Stimulated activated CD4-positive, alpha-beta T cell treated with anti-CD3 and anti-CD28 coated beads, Interleukin-2, amount 100 ng/mL, for 48 hours (primary cell): ENCODE data around the gene GPLD1.

ENCODE experiments used
- DNase-seq, 2 donors: peaks; one replicate each; pipeline ENCODE4 v3.0.0-alpha.2; 2020

Gene GPLD1

DNA sequence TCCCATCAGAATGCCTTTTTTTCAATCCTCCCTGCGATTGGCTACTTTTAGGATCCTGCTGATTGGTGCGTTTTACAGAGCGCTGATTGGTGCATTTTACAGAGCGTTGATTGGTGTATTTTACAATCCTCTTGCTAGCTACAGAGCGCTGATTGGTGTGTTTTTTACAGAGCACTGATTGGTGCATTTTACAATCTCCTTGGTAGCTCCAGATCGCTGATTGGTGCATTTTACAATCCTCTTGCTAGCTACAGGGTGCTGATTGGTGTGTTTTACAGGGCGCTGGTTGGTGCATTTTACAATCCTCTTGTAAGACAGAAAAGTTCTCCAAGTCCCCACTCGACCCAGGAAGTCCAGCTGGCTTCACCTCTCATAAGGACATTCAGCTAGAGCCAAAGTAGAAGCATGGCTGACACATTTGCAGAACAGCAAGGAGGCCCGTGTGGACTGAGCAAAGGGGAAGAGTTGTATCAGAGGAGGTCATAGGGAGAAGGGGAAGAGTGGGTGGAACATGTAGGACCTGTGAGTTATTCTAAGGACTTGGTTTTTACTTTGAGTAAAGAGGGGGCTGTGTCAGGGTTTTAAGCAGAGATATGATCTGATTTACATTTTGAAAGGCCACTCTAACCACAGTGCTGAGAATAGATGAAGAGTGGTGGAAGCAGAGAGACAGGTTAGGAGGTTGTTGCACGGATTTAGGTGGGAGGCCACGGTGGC lies 8.0 kb upstream of the GPLD1 start:
- no peak for DNase-seq

DNA sequence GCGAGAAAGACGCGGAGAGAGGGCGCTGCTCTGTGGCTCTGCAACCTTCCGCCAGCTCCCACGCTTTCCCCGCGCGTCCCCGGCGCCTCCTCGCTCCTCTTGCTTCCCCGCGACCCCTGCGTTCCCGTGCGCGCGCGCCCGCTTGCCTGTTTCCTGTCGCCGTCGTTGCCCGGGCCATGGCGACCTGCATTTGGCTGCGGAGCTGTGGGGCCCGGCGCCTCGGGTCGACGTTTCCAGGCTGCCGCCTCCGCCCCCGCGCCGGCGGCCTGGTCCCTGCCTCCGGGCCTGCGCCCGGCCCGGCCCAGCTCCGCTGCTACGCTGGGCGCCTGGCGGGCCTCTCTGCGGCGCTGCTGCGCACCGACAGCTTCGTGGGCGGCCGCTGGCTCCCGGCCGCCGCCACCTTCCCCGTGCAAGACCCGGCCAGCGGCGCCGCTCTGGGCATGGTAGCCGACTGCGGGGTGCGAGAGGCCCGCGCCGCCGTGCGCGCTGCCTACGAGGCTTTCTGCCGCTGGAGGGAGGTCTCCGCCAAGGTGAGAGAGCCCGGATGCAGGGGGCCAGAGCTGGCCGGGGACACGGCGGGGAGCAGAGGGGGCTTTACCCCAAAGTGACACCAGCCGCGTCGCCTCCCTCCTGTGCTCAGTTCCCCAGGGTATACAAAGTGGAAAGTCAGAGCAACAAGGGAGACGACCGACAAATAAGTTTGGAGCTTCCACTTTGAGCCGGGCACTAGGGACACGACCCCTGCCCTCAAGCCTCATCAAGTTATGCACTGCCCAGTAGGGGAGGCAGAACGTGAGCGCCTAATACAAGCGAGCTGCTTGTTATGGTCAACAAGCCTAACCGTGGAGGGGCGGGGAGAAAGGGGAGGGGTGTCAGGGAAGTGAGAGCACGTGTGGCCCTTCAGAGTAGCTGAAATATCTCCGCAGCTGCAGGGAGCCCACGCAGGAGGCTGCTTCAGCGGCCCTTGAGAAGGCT lies 5.7 kb upstream of the GPLD1 start, which contains the start of gene ALDH5A1:
Gene ALDH5A1 (plus strand): TSS at position 149 of the 975 bp plus-strand sequence. CDS start 28 bp downstream, at position 177.
- peak; percentile 69 to 70 for DNase-seq

DNA sequence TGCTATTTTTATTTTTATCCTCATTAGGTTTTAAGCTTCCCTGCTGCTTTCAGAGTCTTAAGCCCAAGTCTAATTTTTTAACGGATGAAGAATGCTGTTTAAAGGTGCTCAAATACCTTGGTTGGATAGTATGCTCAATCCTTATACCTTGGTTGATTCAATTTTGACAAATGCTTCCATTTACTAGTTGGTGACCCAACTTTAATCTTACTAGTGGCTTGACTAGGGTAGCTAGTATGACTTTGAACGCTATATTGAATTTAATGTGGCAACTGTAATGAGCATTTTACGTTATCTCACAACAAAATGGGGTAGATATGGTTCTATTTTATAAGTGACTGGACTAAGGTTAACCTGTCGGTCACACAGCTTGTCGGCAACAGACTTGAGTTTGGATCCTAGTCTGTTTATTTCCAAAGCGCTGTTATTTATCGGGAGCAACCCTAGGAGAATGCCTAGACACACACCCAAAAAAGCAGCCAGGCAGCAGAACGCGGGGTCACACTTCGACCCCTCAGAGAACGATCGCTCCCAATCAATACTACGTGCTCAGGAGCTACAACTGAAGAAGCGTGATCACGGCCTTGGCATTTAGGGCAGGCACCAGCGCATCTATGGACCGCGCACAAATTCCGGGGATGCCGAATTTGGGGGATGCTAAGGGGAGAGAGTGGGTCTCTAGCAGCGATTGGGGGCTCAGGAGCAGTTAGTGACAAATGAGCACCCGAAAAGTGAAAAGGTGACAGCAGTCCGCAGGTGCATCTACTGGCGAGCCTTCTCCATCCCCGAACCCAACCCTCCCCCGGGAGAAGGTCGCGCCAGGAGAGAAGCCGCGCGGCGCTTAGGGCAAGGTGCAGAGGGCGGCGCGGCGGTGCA lies 4.8 kb upstream of the GPLD1 start:
- peak in 1 of 2 donors; percentile 5 for DNase-seq

DNA sequence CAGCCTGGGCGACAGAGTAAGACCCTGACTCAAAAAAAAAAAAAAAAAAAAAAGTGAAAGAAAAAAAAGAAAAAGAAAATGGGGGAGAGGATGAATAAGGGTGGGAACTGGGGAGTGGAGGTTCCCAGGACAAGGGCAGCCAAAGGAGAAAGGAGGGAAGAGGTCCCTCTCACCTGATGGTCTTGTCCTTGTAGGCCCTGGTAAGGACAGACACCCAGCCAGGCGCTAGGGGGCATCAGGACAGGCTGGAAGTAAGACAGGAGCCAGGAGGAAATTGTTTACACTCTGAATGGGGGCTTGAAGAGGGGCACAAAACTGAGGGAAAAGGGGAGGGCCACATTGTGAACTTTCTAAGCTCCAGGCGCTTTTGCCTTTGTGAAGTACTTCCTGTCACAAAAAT lies 3.1 kb upstream of the GPLD1 start:
- no peak for DNase-seq

DNA sequence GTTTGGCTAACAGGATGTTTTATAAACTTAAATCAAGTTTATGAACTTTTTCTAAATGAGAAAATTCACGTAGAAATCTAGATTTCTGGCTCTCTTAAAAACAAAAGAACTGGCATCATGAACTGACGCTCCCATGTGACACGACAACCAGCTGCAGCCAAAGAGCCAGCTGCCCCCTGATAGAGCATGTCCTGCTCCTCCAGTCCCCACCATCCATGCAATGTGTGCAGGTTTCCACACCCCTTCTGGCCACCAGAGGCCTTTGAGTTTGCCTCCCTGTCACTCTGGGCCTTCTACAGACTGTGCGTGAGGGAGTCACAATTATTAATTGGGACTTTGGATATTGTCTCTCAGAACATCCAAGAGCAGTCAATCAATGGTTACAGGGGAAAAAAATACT lies 1.6 kb upstream of the GPLD1 start:
- no peak for DNase-seq

DNA sequence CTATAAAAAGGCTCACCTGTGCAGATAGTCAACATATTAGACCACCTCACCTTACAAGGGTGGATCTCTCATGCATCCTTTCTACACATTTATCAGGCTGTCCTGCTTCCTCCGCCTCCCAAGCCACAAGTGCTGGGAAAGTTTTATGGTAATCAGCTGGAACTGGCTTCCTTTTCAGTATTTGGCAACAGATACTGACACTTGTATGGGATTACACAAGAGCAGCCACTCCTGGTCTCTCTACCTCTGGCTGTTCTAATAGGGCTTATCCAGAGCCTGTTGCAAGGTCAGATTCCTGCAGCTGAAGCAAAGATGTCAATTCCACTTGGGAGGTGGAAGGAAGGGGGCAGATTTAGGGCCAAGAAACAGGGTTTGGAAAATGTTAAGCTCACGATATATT lies 503 bp upstream of the GPLD1 start:
- no peak for DNase-seq

DNA sequence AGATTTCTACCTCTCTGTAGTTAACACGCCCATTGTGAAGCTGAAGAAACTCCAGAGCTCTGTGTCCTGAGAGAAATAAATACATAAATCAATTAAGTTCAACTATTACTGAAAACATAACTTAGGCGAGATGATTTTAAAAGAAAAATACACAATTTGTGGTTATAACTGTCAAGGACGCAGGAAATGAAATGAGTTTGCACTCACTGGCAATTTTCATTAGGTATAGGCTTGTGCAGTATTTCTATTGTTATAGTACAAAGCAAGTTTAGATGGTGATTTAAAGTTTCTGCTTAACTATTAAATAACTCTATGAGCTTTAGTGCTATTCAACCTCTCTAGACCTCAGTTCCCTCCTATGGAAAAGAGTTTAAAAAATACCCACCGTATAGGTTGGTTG lies 3.3 kb downstream of the GPLD1 start:
- DNase-seq, result no peak

DNA sequence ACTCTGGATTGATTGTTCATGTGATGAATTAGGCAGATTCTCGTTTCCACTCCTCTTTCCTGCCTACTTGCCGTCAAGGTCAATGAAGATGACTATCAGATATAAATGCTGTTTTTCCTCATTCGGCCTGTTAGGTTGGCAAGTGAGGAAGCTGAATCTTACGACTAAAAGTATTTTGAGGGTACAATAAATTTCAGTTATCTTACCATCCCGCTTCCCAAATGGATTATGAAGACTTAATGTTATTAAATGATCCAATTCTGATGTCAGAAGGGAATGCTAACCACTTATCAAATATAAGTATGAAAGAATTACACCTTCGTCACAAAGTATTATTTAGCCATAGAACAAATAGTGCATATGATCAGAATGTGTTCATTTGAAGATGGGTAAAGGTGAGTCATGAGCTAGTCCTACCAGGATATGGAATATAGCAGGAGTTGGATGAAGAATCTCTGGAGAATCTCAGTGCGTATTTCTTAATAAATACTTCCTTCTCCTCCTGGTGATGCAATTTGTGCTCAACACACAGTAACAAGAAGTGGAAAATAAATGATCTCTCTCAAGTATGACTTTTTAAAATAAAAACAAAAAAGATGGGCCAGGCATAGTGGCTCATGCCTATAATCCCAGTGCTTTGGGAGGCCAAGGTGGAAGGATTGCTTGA lies 4.6 kb downstream of the GPLD1 start:
- no peak for DNase-seq

DNA sequence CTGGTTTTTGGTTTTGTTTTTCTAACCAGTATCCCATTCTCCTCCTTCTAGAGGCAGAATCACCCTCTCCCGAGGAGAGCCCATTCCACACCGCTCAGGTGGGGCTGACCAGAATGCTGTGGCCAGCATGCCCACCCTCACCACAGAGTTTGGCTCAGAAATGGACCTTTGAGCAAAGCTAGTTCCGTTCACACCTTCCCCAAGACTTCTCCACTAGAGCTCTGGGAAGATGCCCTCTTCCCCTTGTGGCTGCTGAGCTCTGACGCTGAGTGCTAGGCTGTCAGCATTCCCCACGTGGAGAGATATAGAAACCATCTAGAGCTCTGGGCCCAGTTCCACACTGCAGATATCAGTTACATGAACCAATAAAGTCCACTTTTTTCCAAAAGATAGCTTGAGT lies 7.9 kb downstream of the GPLD1 start:
- no peak for DNase-seq

DNA sequence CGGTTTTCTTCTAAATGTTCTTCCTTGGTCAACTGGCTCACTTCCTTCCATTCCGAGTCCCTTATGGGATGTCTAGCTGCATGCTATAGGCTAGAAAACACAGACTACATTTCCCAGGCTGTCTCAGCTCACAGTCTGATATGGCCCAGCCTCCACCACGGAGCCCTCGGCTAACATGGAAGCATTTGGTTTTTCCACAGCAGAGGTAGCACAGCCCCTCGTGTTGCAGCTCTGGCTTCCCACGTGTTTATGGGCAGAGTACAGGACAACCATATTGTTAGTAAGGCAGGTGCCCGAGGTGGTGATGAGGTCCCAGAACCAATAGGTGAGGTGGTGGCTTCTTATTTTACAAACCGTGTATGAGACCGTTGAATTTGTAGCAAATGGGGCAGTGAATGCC lies 8.7 kb downstream of the GPLD1 start:
- no peak for DNase-seq

DNA sequence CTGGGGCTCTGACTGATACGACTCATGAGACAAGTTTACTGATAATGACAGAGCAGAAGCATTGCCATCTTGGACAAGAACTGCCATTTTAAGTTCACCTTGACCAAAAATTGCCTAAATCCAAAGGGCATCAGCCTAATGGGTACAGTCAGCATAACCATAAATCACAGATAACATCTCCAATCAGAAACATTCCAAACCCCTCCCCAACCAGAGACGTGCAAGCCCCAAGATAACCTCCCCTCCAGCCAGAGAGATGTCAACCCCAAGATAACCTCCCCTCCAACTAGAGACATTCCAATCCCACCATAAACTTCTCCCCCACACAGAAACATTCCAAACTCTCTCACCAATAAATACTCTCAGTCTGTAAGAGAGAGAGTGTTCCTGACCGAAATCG lies 10.5 kb downstream of the GPLD1 start:
- DNase-seq, result no peak

DNA sequence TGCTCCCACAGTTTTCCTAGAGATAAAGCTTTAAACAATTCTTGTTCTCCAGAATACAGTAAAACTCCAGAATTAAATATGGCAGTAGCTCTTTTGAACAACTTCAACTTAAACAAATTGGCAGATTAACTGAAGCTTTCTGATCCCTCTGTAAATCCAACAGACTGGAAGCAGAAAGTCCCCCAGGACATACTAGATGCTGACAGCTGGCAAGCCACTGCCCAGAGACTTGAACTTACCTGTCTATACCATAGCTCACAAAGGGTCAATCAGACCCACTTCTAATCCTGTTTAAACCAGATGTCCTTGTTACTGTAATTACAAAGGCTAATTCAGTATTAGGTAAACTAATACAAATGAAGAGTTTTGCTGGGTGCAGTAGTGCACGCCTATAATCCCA lies 12.3 kb downstream of the GPLD1 start:
- no peak for DNase-seq

DNA sequence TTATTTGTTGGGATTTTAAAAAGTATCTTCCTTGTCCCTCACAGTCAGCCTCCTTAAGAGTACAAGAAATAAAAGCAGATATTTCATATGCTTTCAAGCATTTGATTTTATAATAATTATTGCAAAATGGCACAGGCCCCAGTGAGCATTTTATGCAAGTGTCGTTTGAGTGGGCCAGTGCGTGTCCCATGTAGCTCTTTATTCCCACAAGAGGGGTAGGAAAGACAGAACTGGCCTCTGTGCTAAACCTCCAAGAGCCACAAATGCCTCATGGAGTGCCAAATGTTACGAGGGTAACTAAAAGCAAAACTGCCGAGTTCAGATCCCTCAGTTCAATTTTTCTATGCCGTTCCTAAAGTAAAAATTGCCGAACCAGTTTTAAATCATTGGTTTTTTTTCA lies 12.7 kb downstream of the GPLD1 start:
- DNase-seq, result no peak

DNA sequence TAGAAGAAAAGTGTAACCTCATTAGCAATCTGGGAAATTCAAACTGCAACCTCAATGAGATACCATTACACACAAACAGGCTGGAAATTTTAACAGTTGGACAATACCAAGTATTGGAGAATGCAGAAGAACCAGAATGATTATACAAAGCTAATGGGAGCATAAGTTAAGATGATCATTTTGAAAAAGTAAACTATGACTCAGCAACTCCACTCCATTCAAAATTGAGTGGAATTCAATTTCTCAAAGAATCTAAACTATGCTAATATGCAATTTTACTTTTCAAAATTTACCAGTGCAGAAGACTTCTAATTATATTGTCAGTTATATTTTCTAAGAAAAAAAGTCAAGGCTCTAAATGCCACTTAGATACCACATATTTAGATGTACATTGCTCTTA lies 17.2 kb downstream of the GPLD1 start:
- no peak for DNase-seq

DNA sequence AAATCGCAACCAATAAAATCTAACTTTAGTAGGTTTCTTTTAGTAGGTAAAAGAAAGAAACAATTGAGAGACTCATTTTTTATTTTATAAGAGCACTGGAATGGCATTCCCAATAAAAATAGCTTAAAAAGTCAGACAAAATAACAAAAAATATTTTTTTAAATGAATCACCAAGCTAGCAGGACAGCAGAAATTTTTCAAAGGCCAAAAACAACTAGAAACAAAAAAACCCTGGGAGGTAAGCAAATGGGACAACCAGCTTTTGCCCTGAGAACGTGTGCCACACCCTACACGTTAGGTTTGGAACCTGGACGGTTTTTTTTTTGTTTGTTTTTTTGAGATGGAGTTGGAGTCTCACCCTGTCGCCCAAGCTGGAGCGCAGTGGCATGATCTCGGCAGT lies 19.6 kb downstream of the GPLD1 start:
- no peak for DNase-seq

DNA sequence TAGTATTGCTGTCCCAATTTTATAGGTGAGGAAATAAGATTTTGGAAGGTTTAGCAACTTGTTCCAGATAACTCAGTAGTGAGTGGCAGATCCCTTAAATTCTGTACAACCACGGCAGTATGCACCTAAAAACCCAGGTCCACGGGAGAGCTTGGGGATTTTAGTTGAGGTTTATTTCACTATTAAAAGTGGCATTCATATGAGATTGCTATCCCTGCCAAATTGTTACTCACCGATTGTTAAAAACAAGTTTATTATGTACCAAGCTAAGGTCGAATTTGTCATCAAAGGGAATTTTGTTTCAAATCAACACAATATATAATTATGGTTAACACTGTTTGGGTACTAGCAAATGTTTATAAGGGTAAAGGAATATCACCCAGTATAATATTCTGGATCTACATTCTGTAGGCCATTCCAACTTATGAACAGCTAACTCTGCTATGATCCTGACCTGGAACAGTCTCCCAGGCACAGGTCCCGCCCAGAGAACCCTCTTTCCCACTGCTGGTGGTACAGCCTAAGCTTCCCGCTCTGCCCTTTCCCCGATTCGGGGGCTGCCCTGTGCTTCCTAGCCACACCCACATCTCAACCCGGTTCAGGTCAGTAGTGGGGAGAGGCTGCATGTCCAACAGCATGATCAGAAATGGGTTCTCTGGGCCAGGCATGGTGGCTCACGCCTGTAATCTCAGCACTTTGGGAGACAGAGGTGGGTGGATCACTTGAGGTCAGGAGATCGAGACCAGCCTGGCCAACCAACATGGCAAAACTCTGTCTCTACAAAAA lies 24.9 kb downstream of the GPLD1 start:
- DNase-seq, result no peak

DNA sequence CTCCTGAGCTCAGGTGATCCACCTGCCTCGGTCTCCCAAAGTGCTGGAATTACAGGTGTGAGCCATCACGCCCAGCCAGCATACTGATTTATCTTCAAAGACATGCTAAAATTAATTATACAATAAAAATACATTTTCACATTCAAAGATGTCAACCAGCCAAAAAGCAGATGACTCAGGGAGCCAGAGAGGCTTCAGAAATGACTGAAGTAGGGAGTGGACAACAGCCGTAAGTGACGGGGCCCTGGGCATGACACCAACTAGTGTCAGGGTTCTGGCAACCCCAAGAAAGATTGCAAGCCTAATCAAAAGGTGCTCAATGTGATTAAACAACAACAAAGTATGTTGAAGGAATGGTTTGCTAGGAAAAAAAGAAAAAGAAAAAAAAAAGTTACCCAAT lies 28.4 kb downstream of the GPLD1 start:
- no peak for DNase-seq

DNA sequence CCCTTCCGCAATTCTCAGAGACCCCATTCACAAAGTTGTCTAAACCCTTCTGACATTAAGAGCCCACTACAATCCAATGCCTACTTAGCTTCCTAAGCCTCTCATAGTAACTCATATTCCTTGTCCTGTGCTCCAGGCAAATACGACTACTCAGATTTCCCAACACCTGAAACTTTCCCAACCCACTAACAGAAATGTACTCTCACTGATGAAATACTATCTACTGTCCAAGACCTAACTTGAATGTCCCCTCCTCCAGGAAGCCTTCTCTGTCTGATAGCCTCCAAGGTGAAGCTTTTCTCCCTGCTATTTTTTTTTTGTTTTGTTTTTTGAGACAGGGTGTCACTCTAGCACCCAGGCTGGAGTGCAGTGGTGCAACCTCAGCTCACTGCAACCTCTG lies 30.4 kb downstream of the GPLD1 start:
- DNase-seq, result no peak

DNA sequence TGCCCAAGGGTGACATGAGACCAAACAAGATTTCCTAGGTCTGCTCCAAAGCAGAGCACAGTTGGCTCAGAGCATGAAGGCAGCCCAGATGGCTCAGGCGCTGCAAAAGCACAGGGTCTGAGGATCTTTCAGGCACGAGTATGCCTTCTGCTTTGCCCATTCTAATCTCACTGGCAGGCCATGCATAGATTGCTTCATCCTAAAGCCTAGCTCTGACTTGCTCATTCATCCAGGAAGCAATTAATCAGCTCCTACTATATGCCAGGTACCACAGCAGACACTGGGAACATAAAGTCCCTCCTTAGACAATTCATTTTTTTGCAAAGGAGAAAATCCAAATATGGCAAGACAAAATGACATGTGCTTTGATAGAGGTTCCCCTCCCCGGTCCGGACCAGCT lies 31.2 kb downstream of the GPLD1 start:
- DNase-seq, result no peak

DNA sequence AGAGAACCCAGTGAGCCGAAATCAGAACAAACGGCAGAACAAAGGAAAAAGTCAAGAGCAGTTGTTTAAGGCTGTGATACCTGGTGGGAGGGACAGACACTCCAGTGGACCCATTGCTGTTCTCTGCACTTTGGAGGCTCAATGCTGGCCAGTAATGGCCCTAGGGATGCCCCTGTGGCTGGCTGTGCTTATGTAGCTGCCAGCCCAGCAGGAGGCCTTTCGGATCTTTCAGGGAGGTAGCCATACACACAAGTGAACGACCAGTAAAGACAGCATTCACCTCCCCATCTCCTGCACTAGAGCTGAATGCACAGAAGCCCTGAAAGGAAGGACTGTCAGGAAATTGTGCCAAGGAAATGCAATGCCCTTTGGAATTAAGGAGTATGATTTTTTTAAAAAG lies 34.3 kb downstream of the GPLD1 start:
- DNase-seq, result no peak

DNA sequence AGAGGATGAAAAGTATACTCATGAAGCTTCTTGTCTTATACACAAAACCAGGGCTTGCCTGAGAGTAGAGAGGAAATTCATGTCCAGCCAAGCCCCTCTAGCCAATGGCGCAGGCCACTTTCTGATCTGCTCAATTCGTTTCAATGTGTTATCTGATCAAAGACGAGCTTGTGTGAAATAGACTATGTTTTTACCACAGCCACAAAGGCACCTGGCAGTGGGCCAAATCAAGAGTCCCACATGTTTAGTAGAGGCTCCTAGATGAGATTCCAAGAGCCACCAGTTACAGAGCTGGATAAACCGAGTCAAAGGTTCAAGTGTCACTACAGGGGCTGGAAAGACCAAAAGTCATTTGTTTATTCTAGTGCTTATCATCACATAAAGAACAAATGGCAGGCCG lies 34.9 kb downstream of the GPLD1 start:
- no peak for DNase-seq

DNA sequence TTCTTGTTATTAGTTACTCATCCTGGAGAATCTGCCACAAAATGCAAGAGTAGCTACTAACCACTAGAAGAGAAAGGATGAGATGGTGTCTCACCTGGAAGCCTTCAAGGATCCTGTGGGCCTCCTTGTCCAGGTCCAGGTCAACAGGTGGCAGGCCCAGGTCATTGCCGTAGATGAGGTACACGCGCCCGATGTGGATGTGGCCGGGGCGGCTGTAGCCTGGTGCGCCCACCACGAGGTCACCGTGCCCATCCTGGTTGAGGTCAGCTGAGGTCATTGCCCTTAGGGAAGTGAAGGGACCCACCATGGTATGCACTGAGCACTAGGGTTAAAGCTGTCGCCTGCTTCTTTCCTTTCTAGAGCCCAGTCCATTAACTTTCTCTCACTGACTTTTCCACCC lies 35.5 kb downstream of the GPLD1 start:
- no peak for DNase-seq
